Osteoblast (primary cell): ENCODE measurements around the gene ERC1. TPM values are rescaled to one million over a fixed set of nuclear protein-coding genes. Genes with fewer than 3 reads are reported as not detected.

Experiments used
- DNase-seq: peaks from one replicate; pipeline ENCODE4 v3.0.0; 2011; ENCODE audit warnings: low spot score, mixed read lengths; ENCODE audit not compliant: insufficient read length; ENCODE audit errors: missing footprints
- H2AFZ ChIP-seq: 2 replicates; pipeline ENCODE4 v1.6.0; 2011; ENCODE audit warnings: mild to moderate bottlenecking, low read length
- H3K27ac ChIP-seq: 2 replicates; pipeline ENCODE4 v1.5.1; 2011; ENCODE audit warnings: mild to moderate bottlenecking, low read depth, low read length, moderate library complexity
- H3K27me3 ChIP-seq: 2 replicates; pipeline ENCODE4 v1.6.0; 2012; ENCODE audit warnings: mild to moderate bottlenecking, control low read depth, inconsistent platforms, low read length, moderate library complexity; ENCODE audit not compliant: insufficient read depth
- H3K36me3 ChIP-seq: 2 replicates; pipeline ENCODE4 v1.5.1; 2011; ENCODE audit warnings: mild to moderate bottlenecking, low read length, control low read depth, moderate library complexity; ENCODE audit not compliant: insufficient read depth
- H3K4me1 ChIP-seq: 2 replicates; pipeline ENCODE4 v1.5.1; 2011; ENCODE audit warnings: mild to moderate bottlenecking, low read length, control low read depth, moderate library complexity; ENCODE audit not compliant: insufficient read depth
- H3K4me2 ChIP-seq: 2 replicates; pipeline ENCODE4 v1.6.0; 2011; ENCODE audit warnings: mild to moderate bottlenecking, low read length; ENCODE audit not compliant: insufficient read depth
- H3K4me3 ChIP-seq: fragments of 200-600 bp; sonication (generic); 3 replicates; pipeline ENCODE4 v1.5.1; 2012; ENCODE audit warnings: mild to moderate bottlenecking, low read length, inconsistent platforms; ENCODE audit not compliant: insufficient read depth
- H3K79me2 ChIP-seq: 2 replicates; pipeline ENCODE4 v1.6.0; 2012; ENCODE audit warnings: mild to moderate bottlenecking, low read length, control low read depth, inconsistent platforms; ENCODE audit not compliant: insufficient read depth
- H3K9me3 ChIP-seq: 2 replicates; pipeline ENCODE4 v1.5.1; 2011; ENCODE audit warnings: low read depth, low read length, control low read depth
- H4K20me1 ChIP-seq: 2 replicates; pipeline ENCODE4 v1.6.0; 2012; ENCODE audit warnings: mild to moderate bottlenecking, low read length, control low read depth; ENCODE audit not compliant: insufficient read depth
- total RNA-seq: library from RNA; depleted of rRNA; stranded (reverse); fragments of >200 nt; gene quantifications from 2 replicates; pipeline ENCODE4 v1.2.3, GENCODE V29; 2012
- TF ChIP-seq, protein P1 (sequence below): IDR thresholded peaks from 2 replicates; pipeline ENCODE4 v1.5.1; 2011; ENCODE audit warnings: mild to moderate bottlenecking, low read depth, low read length, moderate library complexity; ENCODE audit errors: extremely low read depth

ERC1 gene
- total RNA-seq, 1 donor = 36.2 TPM

DNA sequence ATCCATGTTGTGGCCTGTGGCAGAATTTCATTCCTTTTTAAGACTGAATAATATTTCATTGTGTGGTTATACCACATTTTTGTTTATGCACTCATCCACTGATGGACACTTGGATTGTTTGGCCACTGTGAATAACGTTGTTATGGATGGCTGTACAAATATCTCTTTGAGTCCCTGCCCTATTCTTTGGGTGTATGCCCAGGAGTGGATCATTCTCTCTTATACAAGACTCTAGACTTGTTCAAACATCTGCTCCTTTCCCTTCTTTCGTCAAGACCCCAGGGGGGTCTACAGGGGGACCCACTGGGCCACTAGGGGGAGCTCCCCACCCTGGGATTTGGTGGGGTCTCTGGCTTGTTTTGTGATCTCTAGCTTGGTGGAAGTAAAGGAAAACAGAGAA lies 526.0 kb downstream of the ERC1 start:
- H3K27me3 ChIP-seq = no peaks in the 10 kb centered on the region
- TF ChIP-seq, protein P1, sequence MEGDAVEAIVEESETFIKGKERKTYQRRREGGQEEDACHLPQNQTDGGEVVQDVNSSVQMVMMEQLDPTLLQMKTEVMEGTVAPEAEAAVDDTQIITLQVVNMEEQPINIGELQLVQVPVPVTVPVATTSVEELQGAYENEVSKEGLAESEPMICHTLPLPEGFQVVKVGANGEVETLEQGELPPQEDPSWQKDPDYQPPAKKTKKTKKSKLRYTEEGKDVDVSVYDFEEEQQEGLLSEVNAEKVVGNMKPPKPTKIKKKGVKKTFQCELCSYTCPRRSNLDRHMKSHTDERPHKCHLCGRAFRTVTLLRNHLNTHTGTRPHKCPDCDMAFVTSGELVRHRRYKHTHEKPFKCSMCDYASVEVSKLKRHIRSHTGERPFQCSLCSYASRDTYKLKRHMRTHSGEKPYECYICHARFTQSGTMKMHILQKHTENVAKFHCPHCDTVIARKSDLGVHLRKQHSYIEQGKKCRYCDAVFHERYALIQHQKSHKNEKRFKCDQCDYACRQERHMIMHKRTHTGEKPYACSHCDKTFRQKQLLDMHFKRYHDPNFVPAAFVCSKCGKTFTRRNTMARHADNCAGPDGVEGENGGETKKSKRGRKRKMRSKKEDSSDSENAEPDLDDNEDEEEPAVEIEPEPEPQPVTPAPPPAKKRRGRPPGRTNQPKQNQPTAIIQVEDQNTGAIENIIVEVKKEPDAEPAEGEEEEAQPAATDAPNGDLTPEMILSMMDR = peak; percentile 42
- H3K4me2 ChIP-seq = peak overlapping the region; percentile 40
- peak; percentile 73 for DNase-seq
- H2AFZ ChIP-seq = no peak overlapping the region
- H3K36me3 ChIP-seq = no peaks in the 10 kb centered on the region
- no peaks in the 10 kb centered on the region for H3K9me3 ChIP-seq
- peak overlapping the region; percentile 70 for H3K27ac ChIP-seq
- no peaks in the 10 kb centered on the region for H4K20me1 ChIP-seq
- peak overlapping the region; percentile 27 for H3K4me3 ChIP-seq
- no peaks in the 10 kb centered on the region for H3K79me2 ChIP-seq
- peaks cover 26% of the 10 kb centered on the region for H3K4me1 ChIP-seq

DNA sequence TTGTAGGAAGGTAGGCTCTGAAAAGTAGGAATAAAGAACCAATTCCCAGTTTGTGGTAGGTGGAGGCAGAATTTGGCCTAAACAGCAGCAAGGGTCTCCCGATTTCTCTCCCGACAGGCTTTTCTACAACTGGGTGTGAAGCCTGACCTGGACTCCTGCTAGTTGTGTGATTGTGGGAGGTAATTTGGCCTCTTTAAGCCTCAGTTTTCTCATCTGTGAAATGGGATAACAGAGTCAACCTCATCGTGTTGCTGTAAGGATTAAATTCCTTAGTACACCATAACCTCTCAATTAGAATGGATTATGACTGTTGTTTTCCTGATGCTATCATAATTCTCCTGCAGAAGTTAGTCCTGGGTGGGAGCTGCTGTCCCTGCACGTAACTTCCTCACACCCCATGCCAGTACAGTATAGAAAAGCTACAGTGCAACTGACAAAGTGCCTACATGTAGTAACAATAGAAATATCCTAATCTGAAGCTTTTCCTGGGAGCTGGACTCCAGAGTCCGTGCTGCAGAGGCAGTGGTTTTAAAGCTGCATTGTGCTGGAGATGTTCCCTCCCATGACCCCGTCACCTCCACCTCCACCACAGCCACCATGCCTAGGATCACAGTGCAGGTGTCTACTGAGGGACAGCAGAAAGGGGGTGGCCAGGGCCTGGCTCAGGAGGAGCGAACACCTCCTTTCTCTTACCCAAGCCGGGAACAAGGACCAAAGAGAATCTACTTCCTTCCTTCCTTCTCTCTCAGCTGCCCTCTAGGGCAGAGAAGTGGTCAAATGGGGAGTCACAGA lies 526.9 kb downstream of the ERC1 start:
- Histone ChIP-seq H3K9me3 (no peaks in the 10 kb centered on the region), H3K4me3 (no peak overlapping the region), H3K36me3 (no peaks in the 10 kb centered on the region), H3K4me1 (peaks cover 26% of the 10 kb centered on the region), H3K27me3 (no peaks in the 10 kb centered on the region), H3K27ac (peak overlapping the region; percentile 70), H3K79me2 (no peaks in the 10 kb centered on the region), H2AFZ (no peak overlapping the region), H4K20me1 (no peaks in the 10 kb centered on the region), H3K4me2 (peak overlapping the region; percentile 80)
- TF ChIP-seq, protein P1 = no peak
- no peak for DNase-seq

DNA sequence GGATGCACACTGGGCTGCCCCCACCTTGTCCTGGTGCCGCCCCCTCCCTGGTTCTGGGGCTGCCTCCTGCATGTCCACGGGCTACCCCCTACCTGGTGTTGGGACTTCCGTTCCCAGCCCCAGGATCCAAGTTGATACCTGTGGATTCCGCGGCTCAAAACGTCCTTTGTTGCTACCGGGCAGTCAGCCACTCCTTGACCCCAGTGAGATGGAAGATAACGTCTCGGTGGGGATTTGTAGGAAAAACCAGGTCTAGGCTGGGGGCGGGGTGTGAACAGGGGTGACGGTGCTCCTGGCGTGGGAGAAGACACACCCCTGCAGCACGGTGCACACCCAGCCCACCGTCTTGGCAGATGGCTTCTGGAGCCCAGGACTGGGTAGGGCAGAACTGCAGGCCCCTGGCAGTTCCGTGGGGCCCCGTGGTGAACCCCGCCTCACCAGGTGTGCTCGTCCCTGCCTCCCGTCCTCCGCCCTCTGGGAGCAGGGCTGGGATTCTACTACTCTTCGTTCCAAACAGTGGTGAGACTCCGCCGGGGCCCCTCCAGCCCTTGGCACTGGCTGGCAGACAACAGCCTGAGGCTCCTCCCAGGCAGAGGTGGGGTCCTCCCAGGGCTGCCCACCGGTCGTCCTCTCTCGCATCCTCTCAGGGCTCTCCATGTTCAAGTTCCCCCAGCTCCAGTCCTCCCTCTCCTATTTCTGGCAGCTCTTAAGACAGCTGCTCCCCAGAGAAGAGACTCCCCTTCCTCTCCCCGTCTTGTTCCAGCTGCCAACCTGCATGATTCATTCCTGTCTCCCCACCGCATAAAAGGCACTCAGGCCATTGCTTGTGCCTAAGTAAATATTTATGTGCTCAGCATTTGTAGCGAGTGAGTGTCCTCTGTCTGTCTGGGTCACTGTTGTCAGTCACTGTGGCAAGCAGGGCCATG lies 527.8 kb downstream of the ERC1 start:
- H3K27ac ChIP-seq = peak overlapping the region; percentile 24
- peak overlapping the region; percentile 43 for H3K4me3 ChIP-seq
- peaks cover 26% of the 10 kb centered on the region for H3K4me1 ChIP-seq
- no peaks in the 10 kb centered on the region for H3K36me3 ChIP-seq
- no peaks in the 10 kb centered on the region for H4K20me1 ChIP-seq
- no peak overlapping the region for H2AFZ ChIP-seq
- TF ChIP-seq, protein P1 = no peak
- no peaks in the 10 kb centered on the region for H3K27me3 ChIP-seq
- peak overlapping the region; percentile 80 for H3K4me2 ChIP-seq
- H3K79me2 ChIP-seq = no peaks in the 10 kb centered on the region
- H3K9me3 ChIP-seq = no peaks in the 10 kb centered on the region
- DNase-seq = peak; percentile 93

DNA sequence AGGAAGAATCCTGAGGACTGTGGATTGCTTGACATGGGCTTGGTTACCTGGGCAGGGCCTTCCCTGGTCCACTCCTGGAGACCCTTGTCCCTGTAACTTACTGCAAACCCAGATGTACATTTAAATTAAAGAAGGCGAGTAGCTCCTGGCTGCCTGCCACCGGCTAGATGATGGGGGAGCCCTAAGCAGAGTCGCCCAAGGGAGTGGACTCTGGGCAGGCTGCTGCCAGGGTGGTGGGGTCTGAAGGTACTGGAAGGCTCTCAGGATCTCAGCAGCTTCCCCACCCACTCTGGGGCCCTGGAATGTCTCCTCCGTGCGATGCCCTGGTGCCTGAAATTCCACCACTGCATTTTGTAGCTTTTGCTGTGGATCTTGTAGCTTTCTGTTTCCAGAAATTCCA lies 528.6 kb downstream of the ERC1 start:
- DNase-seq = no peak
- H3K4me3 ChIP-seq = peak overlapping the region; percentile 43
- peaks cover 26% of the 10 kb centered on the region for H3K4me1 ChIP-seq
- H3K79me2 ChIP-seq = no peaks in the 10 kb centered on the region
- TF ChIP-seq, protein P1 = no peak
- no peaks in the 10 kb centered on the region for H4K20me1 ChIP-seq
- no peaks in the 10 kb centered on the region for H3K9me3 ChIP-seq
- peak overlapping the region; percentile 80 for H3K4me2 ChIP-seq
- no peaks in the 10 kb centered on the region for H3K27me3 ChIP-seq
- no peaks in the 10 kb centered on the region for H3K36me3 ChIP-seq
- H3K27ac ChIP-seq = peak overlapping the region; percentile 36
- no peak overlapping the region for H2AFZ ChIP-seq
